HG03159 (cell line): ENCODE results near the gene OR4S2.

Experiments used
- ATAC-seq: cut with Tn5 transposase; IDR thresholded peaks from one replicate; pipeline ENCODE4 v1.9.1; 2021; ENCODE audit warnings: mild to moderate bottlenecking, moderate library complexity; ENCODE audit not compliant: unreplicated experiment

Gene OR4S2

GRCh38 chr11:55648027-55648426 lies at the start of gene OR4S2:
Gene OR4S2 (plus strand): TSS chr11:55648327. CDS start chr11:55650904, 2,577 bp downstream.
- no peak for ATAC-seq

- ATAC-seq = no peak
Measured at GRCh38 chr11:55607545-55607944, 40.6 kb upstream of the OR4S2 start, which contains the start of gene OR4C11. Gene OR4C11 (minus strand): TSS chr11:55607645. CDS start chr11:55604373, 3,272 bp downstream.

GRCh38 chr11:55624531-55624930 lies 23.6 kb upstream of the OR4S2 start:
- no peak for ATAC-seq

- ATAC-seq = no peak
Measured at GRCh38 chr11:55634813-55635212, 13.3 kb upstream of the OR4S2 start, which contains the start of gene OR4P4. Gene OR4P4 (plus strand): TSS chr11:55635113.

- ATAC-seq = no peak
Measured at GRCh38 chr11:55652560-55652959, 4.4 kb downstream of the OR4S2 start.

GRCh38 chr11:55655096-55655495 lies 7.0 kb downstream of the OR4S2 start:
- ATAC-seq = no peak

- peak; percentile 95 for ATAC-seq
Measured at GRCh38 chr11:55658031-55658573, 10.0 kb downstream of the OR4S2 start.

- peak; percentile 32 for ATAC-seq
Measured at GRCh38 chr11:55658608-55659007, 10.5 kb downstream of the OR4S2 start.

- ATAC-seq = no peak
Measured at GRCh38 chr11:55661901-55662300, 13.8 kb downstream of the OR4S2 start, which contains the start of gene OR4C6. Gene OR4C6 (plus strand): TSS chr11:55662201. CDS start chr11:55665167, 2,966 bp downstream.

GRCh38 chr11:55669376-55669775 lies 21.2 kb downstream of the OR4S2 start:
- no peak for ATAC-seq

GRCh38 chr11:55673860-55674259 lies 25.7 kb downstream of the OR4S2 start:
- no peak for ATAC-seq

- no peak for ATAC-seq
Measured at GRCh38 chr11:55697817-55698216, 49.7 kb downstream of the OR4S2 start.

- ATAC-seq = no peak
Measured at GRCh38 chr11:55701429-55701828, 53.3 kb downstream of the OR4S2 start.
